HUDEP-2 (cell line): ENCODE measurements around the gene CRNN.
A peak's percentile ranks its signal among the peaks of the same experiment; 100 is the strongest.

Source experiments
- DNase-seq, 76 experiments: peaks; one replicate each; lab custom pipeline; 2025; ENCODE audit not compliant: unreplicated experiment in 76 of 76; lab: John Stamatoyannopoulos, UW

The CRNN gene

GRCh38 chr1:152426731-152427130 lies 12.7 kb upstream of the CRNN start:
- no peak for DNase-seq

- no peak for DNase-seq
These were observed 5.9 kb upstream of the CRNN start for GRCh38 chr1:152419917-152420316.

GRCh38 chr1:152415454-152416227 lies 1.6 kb upstream of the CRNN start:
- DNase-seq = no peak

GRCh38 chr1:152412756-152413155 lies 1.3 kb downstream of the CRNN start:
- DNase-seq = no peak

- no peak for DNase-seq
These were observed 2.9 kb downstream of the CRNN start for GRCh38 chr1:152411134-152411533.

- no peak for DNase-seq
These were observed 3.5 kb downstream of the CRNN start for GRCh38 chr1:152410599-152410998.

- no peak for DNase-seq
These were observed 4.0 kb downstream of the CRNN start for GRCh38 chr1:152410028-152410427.

- no peak for DNase-seq
These were observed 5.4 kb downstream of the CRNN start for GRCh38 chr1:152408664-152409063.

- peak in 7 of 76 experiments; percentile 1 to 22 (median 4) for DNase-seq
These were observed 15.0 kb downstream of the CRNN start for GRCh38 chr1:152398812-152399698.

GRCh38 chr1:152397474-152397873 lies 16.6 kb downstream of the CRNN start:
- DNase-seq = peak in 1 of 76 experiments; percentile 19

GRCh38 chr1:152394151-152394550 lies 19.9 kb downstream of the CRNN start:
- no peak for DNase-seq

GRCh38 chr1:152392909-152393308 lies 21.2 kb downstream of the CRNN start:
- DNase-seq = peak in 1 of 76 experiments; percentile 12

GRCh38 chr1:152388889-152389288 lies 25.2 kb downstream of the CRNN start:
- no peak for DNase-seq

- no peak for DNase-seq
These were observed 27.1 kb downstream of the CRNN start for GRCh38 chr1:152386940-152387339.

- DNase-seq = no peak
These were observed 33.1 kb downstream of the CRNN start for GRCh38 chr1:152380932-152381331.

GRCh38 chr1:152374451-152374850 lies 39.6 kb downstream of the CRNN start:
- DNase-seq = no peak

GRCh38 chr1:152372672-152373071 lies 41.4 kb downstream of the CRNN start:
- no peak for DNase-seq

- no peak for DNase-seq
These were observed 46.6 kb downstream of the CRNN start for GRCh38 chr1:152367436-152367835.

GRCh38 chr1:152359906-152360305 lies 54.2 kb downstream of the CRNN start, which contains the start of gene FLG2:
Gene FLG2 (minus strand): TSS chr1:152360006. CDS start chr1:152358884, 1,122 bp downstream.
- no peak for DNase-seq
